Endothelial cell of umbilical vein (primary cell): Measurements from ENCODE around the gene VAV2. TPM values are rescaled to one million over a fixed set of nuclear protein-coding genes. Genes with fewer than 3 reads are reported as not detected.
A peak's percentile ranks its signal among the peaks of the same experiment; 100 is the strongest.

ENCODE experiments used
- BruUV-seq: library from RNA; stranded (reverse); fragments of 400-500 nt; replicated peaks from 2 replicates; lab custom pipeline; 2021; lab: Mats Ljungman, UMichigan
- CTCF ChIA-PET: fragments of 300-600, 350-600 bp; sonication (Branson Sonifier 250); formaldehyde crosslinking; loops from one replicate; lab custom pipeline; 2021; ENCODE audit warnings: antibody characterized with exemption, inconsistent platforms; lab: Charles Lee
- POLR2A ChIA-PET: fragments of 300-600, 350-600 bp; sonication (Branson Sonifier 250); formaldehyde crosslinking; loops from one replicate; lab custom pipeline; 2021; ENCODE audit warnings: antibody characterized with exemption, inconsistent platforms; lab: Charles Lee
- DNase-seq: peaks from one replicate; pipeline ENCODE4 v3.0.0-alpha.2; 2011; ENCODE audit warnings: low read depth, low spot score
- FAIRE-seq: peaks from 2 replicates; lab custom pipeline; 2011; peaks lifted over from hg19 to GRCh38; lab: Jason Lieb, UNC
- H2AFZ ChIP-seq: 2 replicates; pipeline ENCODE4 v1.6.0; 2012; ENCODE audit warnings: low read depth, low read length, control low read depth, inconsistent platforms
- H3K27ac ChIP-seq: 2 replicates; pipeline ENCODE4 v1.5.1; 2011; ENCODE audit warnings: low read depth, mild to moderate bottlenecking, control low read depth, low read length, moderate library complexity; ENCODE audit not compliant: insufficient read depth
- H3K27me3 ChIP-seq, 2 experiments: 2 replicates each; pipeline versions ENCODE4 v1.6.0 to v1.6.1; 2011; ENCODE audit warnings: low read length in 2 of 2, mixed read lengths in 1 of 2; ENCODE audit not compliant: control insufficient read depth in 2 of 2, insufficient read depth in 2 of 2
- H3K36me3 ChIP-seq, 2 experiments: 2 replicates in 1 of 2; 3 replicates in 1 of 2; pipeline ENCODE4 v1.5.1; 2011; ENCODE audit warnings: low read length in 2 of 2, mild to moderate bottlenecking in 1 of 2, moderate library complexity in 1 of 2; ENCODE audit not compliant: control insufficient read depth in 2 of 2, insufficient read depth in 2 of 2; ENCODE audit errors: extremely low read depth in 1 of 2
- H3K4me1 ChIP-seq: 3 replicates; pipeline ENCODE4 v1.5.1; 2011; ENCODE audit warnings: mild to moderate bottlenecking, low read length; ENCODE audit not compliant: control insufficient read depth, insufficient read depth; ENCODE audit errors: extremely low read depth
- H3K4me2 ChIP-seq: 2 replicates; pipeline ENCODE4 v1.6.1; 2011; ENCODE audit warnings: low read length, control low read depth, mixed read lengths; ENCODE audit not compliant: insufficient read depth
- H3K4me3 ChIP-seq, 3 experiments: fragments of 200-600 bp in 1 of 3; sonication (generic), shearing (Covaris generic) in 1 of 3; replicated peaks in 1 of 3; 2 replicates each; pipeline ENCODE4 v1.5.1; 2011 to 2016; ENCODE audit warnings: control low read depth in 3 of 3, low read length in 3 of 3, mild to moderate bottlenecking in 2 of 3, inconsistent platforms in 1 of 3, low read depth in 1 of 3, moderate library complexity in 1 of 3; ENCODE audit not compliant: insufficient read depth in 1 of 3
- H3K79me2 ChIP-seq: 2 replicates; pipeline ENCODE4 v1.6.0; 2012; ENCODE audit warnings: low read length, inconsistent platforms; ENCODE audit not compliant: control insufficient read depth, insufficient read depth
- H3K9ac ChIP-seq: replicated peaks from 2 replicates; pipeline ENCODE3; 2011; ENCODE audit warnings: low read length, control low read depth; ENCODE audit not compliant: insufficient read depth; ENCODE audit errors: extremely low read depth
- H3K9me1 ChIP-seq: replicated peaks from 3 replicates; pipeline ENCODE4 v1.6.0; 2011; ENCODE audit warnings: mild to moderate bottlenecking, low read length; ENCODE audit not compliant: control insufficient read depth, insufficient read depth; ENCODE audit errors: extremely low read depth
- H3K9me3 ChIP-seq: replicated peaks from 2 replicates; pipeline ENCODE4 v1.5.1; 2012; ENCODE audit warnings: low read length, inconsistent platforms; ENCODE audit not compliant: control insufficient read depth, insufficient read depth
- H4K20me1 ChIP-seq: replicated peaks from 2 replicates; pipeline ENCODE3; 2011; ENCODE audit warnings: mild to moderate bottlenecking, low read length; ENCODE audit not compliant: control insufficient read depth, insufficient read depth; ENCODE audit errors: extremely low read depth
- EZH2 ChIP-seq: IDR thresholded peaks from 2 replicates; pipeline ENCODE4 v1.6.1; 2012; ENCODE audit warnings: borderline replicate concordance, low read depth, mild to moderate bottlenecking, moderate library complexity, low read length, inconsistent platforms; ENCODE audit not compliant: severe bottlenecking
- JUN ChIP-seq: IDR thresholded peaks from 2 replicates; pipeline ENCODE4 v1.6.1; 2011; ENCODE audit warnings: borderline replicate concordance, low read depth; ENCODE audit not compliant: insufficient read length, insufficient read depth
- POLR2A ChIP-seq: IDR thresholded peaks from 2 replicates; pipeline ENCODE4 v1.6.1; 2012; ENCODE audit warnings: low read depth, mild to moderate bottlenecking, control low read depth, low read length
- POLR2AphosphoS5 ChIP-seq: IDR thresholded peaks from 2 replicates; pipeline ENCODE4 v1.6.1; 2012; ENCODE audit warnings: low read depth, mild to moderate bottlenecking, control low read depth, low read length, moderate library complexity; ENCODE audit not compliant: insufficient read depth
- dilution Hi-C: fragments of 300-500 bp; cut with MboI; formaldehyde crosslinking; loops from one replicate; pipeline ENCODE4 v1.15.0; 2019; ENCODE audit warnings: low sequenced_read_pairs; ENCODE audit not compliant: extremely low pct_ligation_motif_present
- intact Hi-C: fragments of 100-400 bp; cut with micrococcal nuclease; formaldehyde crosslinking; loops from one replicate; pipeline ENCODE4 v1.10.0; 2022
- polyA plus RNA-seq, 4 experiments: library from polyadenylated mRNA; depleted of rRNA in 3 of 4; stranded (reverse) in 3 of 4; unstranded in 1 of 4; fragments of >200 nt; gene quantifications; 2 replicates each; pipeline versions ENCODE4 v1.2.1 to v1.2.3, GENCODE V29; 2011 to 2012; ENCODE audit warnings: missing spikeins in 1 of 4
- total RNA-seq: library from RNA; stranded (reverse); gene quantifications from 2 replicates; pipeline ENCODE4 v1.2.3, GENCODE V29; 2021
- TF ChIP-seq, protein P1 (sequence below), 2 donors: IDR thresholded peaks; 1 replicate in 1 of 2; 2 replicates in 1 of 2; pipeline ENCODE4 v1.5.1; 2011; ENCODE audit warnings: low read length in 2 of 2, mild to moderate bottlenecking in 2 of 2, moderate library complexity in 2 of 2, control low read depth in 1 of 2, inconsistent platforms in 1 of 2, low read depth in 1 of 2; ENCODE audit not compliant: insufficient read depth in 1 of 2; ENCODE audit errors: extremely low read depth in 1 of 2
- TF ChIP-seq, protein P2 (sequence below): IDR thresholded peaks from 2 replicates; pipeline ENCODE4 v1.6.1; 2011; ENCODE audit not compliant: insufficient read depth, insufficient read length

VAV2 gene
- total and polyA plus RNA-seq, 2 donors (not counting 3 experiments of a cell fraction or from before 2014, with no cell fraction given), result 10.6 to 30.6 TPM

DNA sequence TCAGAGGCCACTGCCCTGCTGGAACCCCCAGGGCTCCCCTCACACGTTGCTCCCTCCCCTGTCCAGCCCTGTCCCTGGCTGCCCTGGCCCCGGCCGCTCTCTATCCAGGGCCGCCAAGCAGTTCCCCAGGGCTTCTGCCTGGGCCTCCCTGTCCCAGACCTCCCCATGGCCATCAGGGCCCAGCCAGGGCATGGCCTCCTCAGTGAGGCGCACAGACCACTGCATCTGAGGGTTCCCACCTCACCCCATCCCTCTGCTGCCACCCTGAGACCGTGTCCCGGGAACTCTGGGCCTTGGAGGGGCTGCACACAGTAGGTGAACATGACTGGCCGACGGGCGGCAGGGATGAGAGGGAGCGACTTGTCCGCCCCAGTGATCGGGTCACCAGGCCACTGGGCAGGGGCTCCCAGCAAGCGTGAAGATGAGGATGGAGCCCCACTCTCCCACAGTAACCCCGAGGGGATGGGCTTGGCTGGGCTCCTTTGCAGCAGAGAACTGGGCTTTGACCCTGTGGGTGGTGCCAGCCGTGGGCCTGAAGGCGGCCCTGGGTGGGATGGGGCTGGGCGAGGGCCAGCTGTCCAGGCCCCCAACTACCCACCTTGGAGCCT is 145.5 kb downstream of the VAV2 start:
- TF ChIP-seq, protein P1, sequence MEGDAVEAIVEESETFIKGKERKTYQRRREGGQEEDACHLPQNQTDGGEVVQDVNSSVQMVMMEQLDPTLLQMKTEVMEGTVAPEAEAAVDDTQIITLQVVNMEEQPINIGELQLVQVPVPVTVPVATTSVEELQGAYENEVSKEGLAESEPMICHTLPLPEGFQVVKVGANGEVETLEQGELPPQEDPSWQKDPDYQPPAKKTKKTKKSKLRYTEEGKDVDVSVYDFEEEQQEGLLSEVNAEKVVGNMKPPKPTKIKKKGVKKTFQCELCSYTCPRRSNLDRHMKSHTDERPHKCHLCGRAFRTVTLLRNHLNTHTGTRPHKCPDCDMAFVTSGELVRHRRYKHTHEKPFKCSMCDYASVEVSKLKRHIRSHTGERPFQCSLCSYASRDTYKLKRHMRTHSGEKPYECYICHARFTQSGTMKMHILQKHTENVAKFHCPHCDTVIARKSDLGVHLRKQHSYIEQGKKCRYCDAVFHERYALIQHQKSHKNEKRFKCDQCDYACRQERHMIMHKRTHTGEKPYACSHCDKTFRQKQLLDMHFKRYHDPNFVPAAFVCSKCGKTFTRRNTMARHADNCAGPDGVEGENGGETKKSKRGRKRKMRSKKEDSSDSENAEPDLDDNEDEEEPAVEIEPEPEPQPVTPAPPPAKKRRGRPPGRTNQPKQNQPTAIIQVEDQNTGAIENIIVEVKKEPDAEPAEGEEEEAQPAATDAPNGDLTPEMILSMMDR (IDR thresholded peaks at IDR 0.05; ENCODE audit: extremely low read depth in 1 of 2, insufficient read depth in 1 of 2, low read depth in 1 of 2, low read length in 2 of 2), result no peak
- TF ChIP-seq, protein P2, sequence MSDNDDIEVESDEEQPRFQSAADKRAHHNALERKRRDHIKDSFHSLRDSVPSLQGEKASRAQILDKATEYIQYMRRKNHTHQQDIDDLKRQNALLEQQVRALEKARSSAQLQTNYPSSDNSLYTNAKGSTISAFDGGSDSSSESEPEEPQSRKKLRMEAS, result no peak
- dilution Hi-C loops, result no loop called here
- H3K79me2 ChIP-seq, result peaks cover 12% of the 10 kb centered on the region

DNA sequence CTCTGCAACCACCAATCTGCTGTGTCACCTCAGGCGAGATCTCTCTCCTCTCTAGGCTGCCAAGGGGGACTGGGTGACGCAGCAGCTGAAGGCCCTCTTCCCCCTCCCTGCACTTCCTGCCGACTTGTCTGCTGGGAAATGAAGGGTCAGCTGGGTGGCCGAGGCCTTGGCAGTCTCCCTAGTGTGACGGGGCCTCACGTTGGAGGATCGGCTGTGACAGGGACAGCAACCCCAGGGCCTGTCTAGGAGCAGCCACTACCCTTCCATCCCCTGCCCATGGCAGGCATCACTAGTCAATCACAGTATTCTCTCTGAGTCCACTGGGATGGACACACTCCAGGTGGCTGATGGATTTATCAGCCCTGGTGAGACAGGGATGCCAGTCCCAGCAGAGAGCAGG is 146.7 kb downstream of the VAV2 start:
- TF ChIP-seq JUN, result no peak
- TF ChIP-seq, protein P2, result no peak
- no peak for TF ChIP-seq EZH2
- TF ChIP-seq POLR2AphosphoS5, result peak; percentile 64
- TF ChIP-seq POLR2A, result no peak
- intact Hi-C loops (loop anchor here (1.0 to 5.0 kb wide), 3 partner anchors 57 to 180 kb away; partner anchors contain the start of genes BRD3OS and VAV2), dilution Hi-C loops (no loop called here)

More for the DNA sequence above, 145.5 kb downstream of the VAV2 start:
- Histone ChIP-seq H3K4me1 (peaks cover 24% of the 10 kb centered on the region), H3K27ac (peak overlapping the region; percentile 92), H3K9ac (no peak overlapping the region), H3K27me3 (no peaks in the 10 kb centered on the region), H3K4me3 (no peak overlapping the region), H3K4me2 (no peak overlapping the region), H3K9me1 (no peaks in the 10 kb centered on the region), H3K36me3 (no peaks in the 10 kb centered on the region), H2AFZ (no peak overlapping the region), H4K20me1 (no peaks in the 10 kb centered on the region), H3K9me3 (no peaks in the 10 kb centered on the region)
- intact Hi-C loops, result loop anchor here (5.0 kb wide), 1 partner anchor 146 kb away; the partner anchor contains the start of gene VAV2
- no peak for DNase-seq
- BruUV-seq, result no TSS peak
- ChIA-PET POLR2A (no interaction called here), CTCF (no interaction called here)
- FAIRE-seq, result no peak

More for the DNA sequence above, 146.7 kb downstream of the VAV2 start:
- peak overlapping the region; percentile 35 for H3K9ac ChIP-seq
- no peaks in the 10 kb centered on the region for H4K20me1 ChIP-seq
- CTCF ChIA-PET, result interaction anchor here (1.1 to 1.9 kb wide), 5 partner anchors 11 to 148 kb away, joined by 3 to 13 read pairs (median 5); no protein-coding TSS in a partner anchor
- H3K4me3 ChIP-seq, result no peak overlapping the region
- no peaks in the 10 kb centered on the region for H3K9me1 ChIP-seq
- no peaks in the 10 kb centered on the region for H3K36me3 ChIP-seq
- FAIRE-seq, result peak; percentile 99
- peak overlapping the region; percentile 14 for H3K4me2 ChIP-seq
- peak overlapping the region; percentile 92 for H3K27ac ChIP-seq
- peak; percentile 86 for DNase-seq
- no peaks in the 10 kb centered on the region for H3K9me3 ChIP-seq
- peaks cover 9% of the 10 kb centered on the region for H3K79me2 ChIP-seq
- H2AFZ ChIP-seq, result peak overlapping the region; percentile 52
- no peaks in the 10 kb centered on the region for H3K27me3 ChIP-seq
- peaks cover 24% of the 10 kb centered on the region for H3K4me1 ChIP-seq
- POLR2A ChIA-PET, result interaction anchor here (0.6 kb wide), 1 partner anchor 180 kb away, joined by 5 read pairs; the partner anchor contains the start of gene BRD3OS
- no TSS peak for BruUV-seq
